WTC11 (cell line): Measurements from ENCODE around the gene ARHGAP15. TPM values are rescaled to one million over a fixed set of nuclear protein-coding genes. Genes with fewer than 3 reads are reported as not detected.

Source experiments
- ATAC-seq: fragments of 200-7000 bp; cut with Tn5 transposase; 2 replicates; pipeline ENCODE4 v1.10.0; 2021; ENCODE audit warnings: mild to moderate bottlenecking, moderate library complexity
- CTCF ChIA-PET: fragments of 300-600 bp; sonication (Branson Sonifier 250); formaldehyde crosslinking; loops from one replicate; lab custom pipeline; 2021; ENCODE audit warnings: antibody characterized with exemption; lab: Charles Lee
- POLR2A ChIA-PET: fragments of 350-600 bp; sonication (Branson Sonifier 250); formaldehyde crosslinking; loops from one replicate; lab custom pipeline; 2021; ENCODE audit warnings: antibody characterized with exemption; lab: Charles Lee
- DNase-seq: peaks from one replicate; pipeline ENCODE4 v3.0.0; 2021; ENCODE audit warnings: low spot score
- H3K27ac Mint-ChIP-seq: 2 replicates; pipeline ENCODE4 v1.8.0; 2021; ENCODE audit warnings: mixed read lengths
- H3K27me3 Mint-ChIP-seq: 2 replicates; pipeline ENCODE4 v1.8.0; 2021; ENCODE audit warnings: low read depth, mild to moderate bottlenecking, moderate library complexity, mixed read lengths
- H3K36me3 Mint-ChIP-seq: 2 replicates; pipeline ENCODE4 v1.8.0; 2021; ENCODE audit warnings: mixed read lengths
- H3K4me1 Mint-ChIP-seq: 2 replicates; pipeline ENCODE4 v1.8.0; 2022; ENCODE audit warnings: mixed read lengths
- H3K4me3 Mint-ChIP-seq: 2 replicates; pipeline ENCODE4 v1.8.0; 2021; ENCODE audit warnings: mild to moderate bottlenecking, moderate library complexity, mixed read lengths
- H3K9me3 Mint-ChIP-seq: 2 replicates; pipeline ENCODE4 v1.8.0; 2021; ENCODE audit warnings: mixed read lengths
- ATF1 ChIP-seq: sonication (generic); formaldehyde crosslinking; IDR thresholded peaks from 2 replicates; pipeline ENCODE4 v1.8.1; 2023; ENCODE audit warnings: mild to moderate bottlenecking, moderate library complexity, missing genetic modification reagents
- CBFB ChIP-seq: sonication (generic); formaldehyde crosslinking; IDR thresholded peaks from 2 replicates; pipeline ENCODE4 v1.8.1; 2022; ENCODE audit warnings: mild to moderate bottlenecking, low read depth, missing genetic modification reagents
- CREM ChIP-seq: sonication (generic); formaldehyde crosslinking; IDR thresholded peaks from 2 replicates; pipeline ENCODE4 v1.8.1; 2022; ENCODE audit warnings: mild to moderate bottlenecking, missing genetic modification reagents, moderate library complexity
- ETV6 ChIP-seq: sonication (generic); formaldehyde crosslinking; IDR thresholded peaks from 2 replicates; pipeline ENCODE4 v1.8.1; 2022; ENCODE audit warnings: mild to moderate bottlenecking, missing genetic modification reagents
- JUN ChIP-seq: sonication (generic); formaldehyde crosslinking; IDR thresholded peaks from 2 replicates; pipeline ENCODE4 v1.8.0; 2023; ENCODE audit warnings: mild to moderate bottlenecking, missing genetic modification reagents
- MXD4 ChIP-seq: fragments of 250-450 bp; sonication (Bioruptor Pico); IDR thresholded peaks from 2 replicates; pipeline ENCODE4 v1.8.0; 2021; ENCODE audit warnings: mild to moderate bottlenecking, moderate library complexity, borderline replicate concordance
- NFYB ChIP-seq: sonication (generic); formaldehyde crosslinking; conservative IDR thresholded peaks from 2 replicates; pipeline ENCODE4 v1.8.0; 2022; ENCODE audit warnings: low read depth, missing genetic modification reagents
- RORB ChIP-seq: fragments of 250-450 bp; sonication (Bioruptor Pico); IDR thresholded peaks from 2 replicates; pipeline ENCODE4 v1.9.0; 2021; ENCODE audit warnings: mild to moderate bottlenecking
- SMAD3 ChIP-seq: sonication (generic); formaldehyde crosslinking; IDR thresholded peaks from 2 replicates; pipeline ENCODE4 v1.8.0; 2022; ENCODE audit warnings: missing genetic modification reagents, mild to moderate bottlenecking, borderline replicate concordance
- TCF7 ChIP-seq: sonication (generic); formaldehyde crosslinking; IDR thresholded peaks from 2 replicates; pipeline ENCODE4 v1.8.0; 2022; ENCODE audit warnings: mild to moderate bottlenecking, low read depth, missing genetic modification reagents, moderate library complexity
- ZNF416 ChIP-seq: fragments of 250-450 bp; sonication (Bioruptor Pico); IDR thresholded peaks from 2 replicates; pipeline ENCODE4 v1.9.0; 2021; ENCODE audit warnings: mild to moderate bottlenecking, inconsistent platforms
- total RNA-seq: library from RNA; stranded (reverse); gene quantifications from 3 replicates; pipeline ENCODE4 v1.2.3, GENCODE V29; 2021
- TF ChIP-seq, protein P1 (sequence below): sonication (generic); formaldehyde crosslinking; IDR thresholded peaks from 2 replicates; pipeline ENCODE4 v1.8.1; 2023; ENCODE audit warnings: mild to moderate bottlenecking, missing genetic modification reagents, moderate library complexity
- TF ChIP-seq, protein P2 (sequence below): sonication (generic); formaldehyde crosslinking; IDR thresholded peaks from 2 replicates; pipeline ENCODE4 v1.8.1; 2022; ENCODE audit warnings: low read depth, mild to moderate bottlenecking, moderate library complexity, missing genetic modification reagents, borderline replicate concordance
- TF ChIP-seq, protein P3 (sequence below): sonication (generic); formaldehyde crosslinking; IDR thresholded peaks from 2 replicates; pipeline ENCODE4 v1.8.1; 2022; ENCODE audit warnings: low read depth, missing genetic modification reagents, borderline replicate concordance
- TF ChIP-seq, protein P4 (sequence below): sonication (generic); formaldehyde crosslinking; IDR thresholded peaks from 2 replicates; pipeline ENCODE4 v1.8.1; 2023; ENCODE audit warnings: mild to moderate bottlenecking, missing genetic modification reagents
- TF ChIP-seq, protein P5 (sequence below): sonication (generic); formaldehyde crosslinking; IDR thresholded peaks from 2 replicates; pipeline ENCODE4 v1.8.0; 2022; ENCODE audit warnings: mild to moderate bottlenecking, missing genetic modification reagents
- TF ChIP-seq, protein P6 (sequence below): fragments of 250-450 bp; sonication (Bioruptor Pico); IDR thresholded peaks from 2 replicates; pipeline ENCODE4 v1.9.0; 2021; ENCODE audit warnings: moderate library complexity, mild to moderate bottlenecking, inconsistent platforms, borderline replicate concordance
- TF ChIP-seq, protein P7 (sequence below): sonication (generic); formaldehyde crosslinking; conservative IDR thresholded peaks from 2 replicates; pipeline ENCODE4 v1.8.1; 2023; ENCODE audit warnings: mild to moderate bottlenecking, low read depth, missing genetic modification reagents, moderate library complexity
- TF ChIP-seq, protein P8 (sequence below): sonication (generic); formaldehyde crosslinking; IDR thresholded peaks from 2 replicates; pipeline ENCODE4 v1.8.0; 2022; ENCODE audit warnings: mild to moderate bottlenecking, missing genetic modification reagents
- TF ChIP-seq, protein P9 (sequence below): sonication (generic); formaldehyde crosslinking; IDR thresholded peaks from 2 replicates; pipeline ENCODE4 v1.8.0; 2022; ENCODE audit warnings: mild to moderate bottlenecking, missing genetic modification reagents

The ARHGAP15 gene
- total RNA-seq, 1 experiment from 2014 or later, result 0.28 TPM

DNA sequence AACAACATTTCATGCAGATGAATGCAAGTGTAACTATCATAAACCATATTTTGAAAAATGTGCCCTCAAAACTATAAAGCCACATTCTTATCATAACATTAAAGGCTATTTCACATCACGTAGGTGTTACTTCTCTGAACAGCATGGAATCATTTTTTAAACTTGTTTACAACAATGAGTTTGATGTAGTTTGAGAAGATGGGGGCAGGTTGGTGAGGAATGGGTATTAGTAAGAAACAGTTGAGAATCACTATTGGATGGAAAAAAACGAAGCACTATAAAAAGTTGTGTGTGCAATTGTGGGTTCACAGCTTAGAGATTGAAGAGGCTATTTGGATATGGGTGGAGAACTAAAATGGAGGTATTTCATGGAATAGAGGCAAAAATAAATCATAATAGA, 569.1 kb downstream of the ARHGAP15 start:
- ATAC-seq, result no peak
- H3K27me3 Mint-ChIP-seq, result no peaks in the 10 kb centered on the region
- POLR2A ChIA-PET, result no interaction called here
- no peak for TF ChIP-seq CBFB (CRISPR knock-in tag)
- TF ChIP-seq ATF1, result no peak
- TF ChIP-seq, protein P1, sequence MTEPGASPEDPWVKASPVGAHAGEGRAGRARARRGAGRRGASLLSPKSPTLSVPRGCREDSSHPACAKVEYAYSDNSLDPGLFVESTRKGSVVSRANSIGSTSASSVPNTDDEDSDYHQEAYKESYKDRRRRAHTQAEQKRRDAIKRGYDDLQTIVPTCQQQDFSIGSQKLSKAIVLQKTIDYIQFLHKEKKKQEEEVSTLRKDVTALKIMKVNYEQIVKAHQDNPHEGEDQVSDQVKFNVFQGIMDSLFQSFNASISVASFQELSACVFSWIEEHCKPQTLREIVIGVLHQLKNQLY (CRISPR knock-in tag), result no peak
- TF ChIP-seq, protein P2, sequence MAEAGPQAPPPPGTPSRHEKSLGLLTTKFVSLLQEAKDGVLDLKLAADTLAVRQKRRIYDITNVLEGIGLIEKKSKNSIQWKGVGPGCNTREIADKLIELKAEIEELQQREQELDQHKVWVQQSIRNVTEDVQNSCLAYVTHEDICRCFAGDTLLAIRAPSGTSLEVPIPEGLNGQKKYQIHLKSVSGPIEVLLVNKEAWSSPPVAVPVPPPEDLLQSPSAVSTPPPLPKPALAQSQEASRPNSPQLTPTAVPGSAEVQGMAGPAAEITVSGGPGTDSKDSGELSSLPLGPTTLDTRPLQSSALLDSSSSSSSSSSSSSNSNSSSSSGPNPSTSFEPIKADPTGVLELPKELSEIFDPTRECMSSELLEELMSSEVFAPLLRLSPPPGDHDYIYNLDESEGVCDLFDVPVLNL (CRISPR knock-in tag), result no peak
- TF ChIP-seq, protein P3, sequence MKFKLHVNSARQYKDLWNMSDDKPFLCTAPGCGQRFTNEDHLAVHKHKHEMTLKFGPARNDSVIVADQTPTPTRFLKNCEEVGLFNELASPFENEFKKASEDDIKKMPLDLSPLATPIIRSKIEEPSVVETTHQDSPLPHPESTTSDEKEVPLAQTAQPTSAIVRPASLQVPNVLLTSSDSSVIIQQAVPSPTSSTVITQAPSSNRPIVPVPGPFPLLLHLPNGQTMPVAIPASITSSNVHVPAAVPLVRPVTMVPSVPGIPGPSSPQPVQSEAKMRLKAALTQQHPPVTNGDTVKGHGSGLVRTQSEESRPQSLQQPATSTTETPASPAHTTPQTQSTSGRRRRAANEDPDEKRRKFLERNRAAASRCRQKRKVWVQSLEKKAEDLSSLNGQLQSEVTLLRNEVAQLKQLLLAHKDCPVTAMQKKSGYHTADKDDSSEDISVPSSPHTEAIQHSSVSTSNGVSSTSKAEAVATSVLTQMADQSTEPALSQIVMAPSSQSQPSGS (CRISPR knock-in tag), result no peak
- no peak for TF ChIP-seq TCF7 (CRISPR knock-in tag)
- TF ChIP-seq ZNF416 (CRISPR knock-in tag), result no peak
- TF ChIP-seq, protein P4, sequence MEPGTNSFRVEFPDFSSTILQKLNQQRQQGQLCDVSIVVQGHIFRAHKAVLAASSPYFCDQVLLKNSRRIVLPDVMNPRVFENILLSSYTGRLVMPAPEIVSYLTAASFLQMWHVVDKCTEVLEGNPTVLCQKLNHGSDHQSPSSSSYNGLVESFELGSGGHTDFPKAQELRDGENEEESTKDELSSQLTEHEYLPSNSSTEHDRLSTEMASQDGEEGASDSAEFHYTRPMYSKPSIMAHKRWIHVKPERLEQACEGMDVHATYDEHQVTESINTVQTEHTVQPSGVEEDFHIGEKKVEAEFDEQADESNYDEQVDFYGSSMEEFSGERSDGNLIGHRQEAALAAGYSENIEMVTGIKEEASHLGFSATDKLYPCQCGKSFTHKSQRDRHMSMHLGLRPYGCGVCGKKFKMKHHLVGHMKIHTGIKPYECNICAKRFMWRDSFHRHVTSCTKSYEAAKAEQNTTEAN, result no peak
- no peak for TF ChIP-seq RORB
- no peak for TF ChIP-seq CREM
- TF ChIP-seq, protein P5, sequence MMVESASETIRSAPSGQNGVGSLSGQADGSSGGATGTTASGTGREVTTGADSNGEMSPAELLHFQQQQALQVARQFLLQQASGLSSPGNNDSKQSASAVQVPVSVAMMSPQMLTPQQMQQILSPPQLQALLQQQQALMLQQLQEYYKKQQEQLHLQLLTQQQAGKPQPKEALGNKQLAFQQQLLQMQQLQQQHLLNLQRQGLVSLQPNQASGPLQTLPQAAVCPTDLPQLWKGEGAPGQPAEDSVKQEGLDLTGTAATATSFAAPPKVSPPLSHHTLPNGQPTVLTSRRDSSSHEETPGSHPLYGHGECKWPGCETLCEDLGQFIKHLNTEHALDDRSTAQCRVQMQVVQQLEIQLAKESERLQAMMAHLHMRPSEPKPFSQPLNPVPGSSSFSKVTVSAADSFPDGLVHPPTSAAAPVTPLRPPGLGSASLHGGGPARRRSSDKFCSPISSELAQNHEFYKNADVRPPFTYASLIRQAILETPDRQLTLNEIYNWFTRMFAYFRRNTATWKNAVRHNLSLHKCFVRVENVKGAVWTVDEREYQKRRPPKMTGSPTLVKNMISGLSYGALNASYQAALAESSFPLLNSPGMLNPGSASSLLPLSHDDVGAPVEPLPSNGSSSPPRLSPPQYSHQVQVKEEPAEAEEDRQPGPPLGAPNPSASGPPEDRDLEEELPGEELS (CRISPR knock-in tag), result no peak
- TF ChIP-seq, protein P6, sequence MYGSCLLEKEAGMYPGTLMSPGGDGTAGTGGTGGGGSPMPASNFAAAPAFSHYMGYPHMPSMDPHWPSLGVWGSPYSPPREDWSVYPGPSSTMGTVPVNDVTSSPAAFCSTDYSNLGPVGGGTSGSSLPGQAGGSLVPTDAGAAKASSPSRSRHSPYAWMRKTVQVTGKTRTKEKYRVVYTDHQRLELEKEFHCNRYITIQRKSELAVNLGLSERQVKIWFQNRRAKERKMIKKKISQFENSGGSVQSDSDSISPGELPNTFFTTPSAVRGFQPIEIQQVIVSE (CRISPR knock-in tag), result no peak
- TF ChIP-seq, all 79 proteins: peak for 0
- no peaks in the 10 kb centered on the region for H3K9me3 Mint-ChIP-seq
- H3K27ac Mint-ChIP-seq, result no peak overlapping the region
- H3K36me3 Mint-ChIP-seq, result no peaks in the 10 kb centered on the region
- CTCF ChIA-PET, result no interaction called here
- no peak for DNase-seq
- H3K4me3 Mint-ChIP-seq, result no peak overlapping the region
- H3K4me1 Mint-ChIP-seq, result peaks cover 9% of the 10 kb centered on the region

DNA sequence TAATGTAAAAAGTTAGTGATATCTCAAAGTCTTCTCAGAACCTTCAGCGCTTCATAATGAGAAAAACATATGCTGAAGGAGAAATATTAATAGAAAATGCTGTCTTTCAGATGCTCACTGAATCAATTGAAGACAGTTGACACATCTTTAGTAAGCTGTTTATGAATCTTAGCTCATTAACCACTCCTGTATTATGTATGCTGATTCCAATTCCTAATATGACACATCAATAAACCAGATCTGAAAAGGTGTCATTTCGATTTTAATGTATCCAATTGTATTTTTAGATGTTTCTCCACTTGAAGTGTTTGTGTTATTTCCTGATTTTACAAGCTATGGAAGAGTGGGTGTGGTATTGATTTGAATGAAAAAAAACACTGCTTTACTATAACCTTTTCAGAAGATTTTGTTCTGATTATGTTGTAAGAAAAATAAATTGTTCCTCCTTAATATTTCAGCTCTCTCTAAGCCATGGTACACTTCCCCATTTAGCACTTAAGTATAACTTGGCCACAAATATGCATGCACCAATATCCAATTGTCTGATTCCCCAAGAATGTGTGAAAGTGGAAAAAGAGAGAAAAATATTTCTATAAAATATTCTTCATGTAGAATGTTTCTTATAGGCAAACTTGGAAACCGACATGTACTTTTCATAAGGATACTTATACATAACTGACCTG, 569.8 kb downstream of the ARHGAP15 start:
- H3K36me3 Mint-ChIP-seq, result no peaks in the 10 kb centered on the region
- no peaks in the 10 kb centered on the region for H3K27me3 Mint-ChIP-seq
- H3K9me3 Mint-ChIP-seq, result no peaks in the 10 kb centered on the region
- ChIA-PET POLR2A (interaction anchor here (0.5 kb wide), 1 partner anchor 1472 kb away, joined by 6 read pairs; no protein-coding TSS in a partner anchor), CTCF (no interaction called here)
- H3K4me1 Mint-ChIP-seq, result peaks cover 2% of the 10 kb centered on the region; the same call in 1 of the 2 replicates
- no peak overlapping the region for H3K27ac Mint-ChIP-seq
- no peak for DNase-seq
- no peak overlapping the region for H3K4me3 Mint-ChIP-seq
- TF ChIP-seq SMAD3 (CRISPR knock-in tag) (no peak), CREM (no peak), MXD4 (no peak), JUN (CRISPR knock-in tag) (no peak), NFYB (no peak), ETV6 (no peak), CBFB (CRISPR knock-in tag) (no peak)
- TF ChIP-seq, protein P7, sequence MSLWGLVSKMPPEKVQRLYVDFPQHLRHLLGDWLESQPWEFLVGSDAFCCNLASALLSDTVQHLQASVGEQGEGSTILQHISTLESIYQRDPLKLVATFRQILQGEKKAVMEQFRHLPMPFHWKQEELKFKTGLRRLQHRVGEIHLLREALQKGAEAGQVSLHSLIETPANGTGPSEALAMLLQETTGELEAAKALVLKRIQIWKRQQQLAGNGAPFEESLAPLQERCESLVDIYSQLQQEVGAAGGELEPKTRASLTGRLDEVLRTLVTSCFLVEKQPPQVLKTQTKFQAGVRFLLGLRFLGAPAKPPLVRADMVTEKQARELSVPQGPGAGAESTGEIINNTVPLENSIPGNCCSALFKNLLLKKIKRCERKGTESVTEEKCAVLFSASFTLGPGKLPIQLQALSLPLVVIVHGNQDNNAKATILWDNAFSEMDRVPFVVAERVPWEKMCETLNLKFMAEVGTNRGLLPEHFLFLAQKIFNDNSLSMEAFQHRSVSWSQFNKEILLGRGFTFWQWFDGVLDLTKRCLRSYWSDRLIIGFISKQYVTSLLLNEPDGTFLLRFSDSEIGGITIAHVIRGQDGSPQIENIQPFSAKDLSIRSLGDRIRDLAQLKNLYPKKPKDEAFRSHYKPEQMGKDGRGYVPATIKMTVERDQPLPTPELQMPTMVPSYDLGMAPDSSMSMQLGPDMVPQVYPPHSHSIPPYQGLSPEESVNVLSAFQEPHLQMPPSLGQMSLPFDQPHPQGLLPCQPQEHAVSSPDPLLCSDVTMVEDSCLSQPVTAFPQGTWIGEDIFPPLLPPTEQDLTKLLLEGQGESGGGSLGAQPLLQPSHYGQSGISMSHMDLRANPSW, result no peak
- TF ChIP-seq, protein P8, sequence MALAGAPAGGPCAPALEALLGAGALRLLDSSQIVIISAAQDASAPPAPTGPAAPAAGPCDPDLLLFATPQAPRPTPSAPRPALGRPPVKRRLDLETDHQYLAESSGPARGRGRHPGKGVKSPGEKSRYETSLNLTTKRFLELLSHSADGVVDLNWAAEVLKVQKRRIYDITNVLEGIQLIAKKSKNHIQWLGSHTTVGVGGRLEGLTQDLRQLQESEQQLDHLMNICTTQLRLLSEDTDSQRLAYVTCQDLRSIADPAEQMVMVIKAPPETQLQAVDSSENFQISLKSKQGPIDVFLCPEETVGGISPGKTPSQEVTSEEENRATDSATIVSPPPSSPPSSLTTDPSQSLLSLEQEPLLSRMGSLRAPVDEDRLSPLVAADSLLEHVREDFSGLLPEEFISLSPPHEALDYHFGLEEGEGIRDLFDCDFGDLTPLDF (CRISPR knock-in tag), result no peak
- TF ChIP-seq, protein P9, sequence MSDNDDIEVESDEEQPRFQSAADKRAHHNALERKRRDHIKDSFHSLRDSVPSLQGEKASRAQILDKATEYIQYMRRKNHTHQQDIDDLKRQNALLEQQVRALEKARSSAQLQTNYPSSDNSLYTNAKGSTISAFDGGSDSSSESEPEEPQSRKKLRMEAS (CRISPR knock-in tag), result no peak
- no peak for ATAC-seq
